Heart right ventricle (tissue), 16 donors: ENCODE results near the gene KIAA1191. TPM values are rescaled to one million over a fixed set of nuclear protein-coding genes. Genes with fewer than 3 reads are reported as not detected.
A peak's percentile ranks its signal among the peaks of the same experiment; 100 is the strongest.
"Not testable (repeated sequence)": the region's sequence is repeated elsewhere in the genome, so short reads cannot be mapped to it uniquely, and the experiment has no call there.

Source experiments
- ATAC-seq, 8 donors: fragments of 200-7000 bp; cut with Tn5 transposase; one replicate each; pipeline ENCODE4 v1.9.1; 2020; ENCODE audit warnings: mild to moderate bottlenecking in 8 of 8, moderate library complexity in 8 of 8, moderate number of reproducible peaks in 1 of 8
- DNase-seq, 2 donors: peaks; one replicate each; pipeline ENCODE4 v3.0.0-alpha.2; 2020
- H3K27ac ChIP-seq, 10 donors: fragments of 200-600 bp; sonication (generic) in 2 of 10; one replicate each; pipeline versions ENCODE4 v1.5.0 to v1.8.0; 2020 to 2022; ENCODE audit warnings: mild to moderate bottlenecking in 3 of 10
- H3K27me3 ChIP-seq, 7 donors: fragments of 200-600 bp; one replicate each; pipeline ENCODE4 v1.8.0; 2021 to 2022; ENCODE audit warnings: mild to moderate bottlenecking in 2 of 7
- H3K36me3 ChIP-seq, 9 donors: fragments of 200-600 bp; sonication (generic) in 1 of 9; one replicate each; pipeline versions ENCODE4 v1.5.0 to v1.8.0; 2020 to 2022; ENCODE audit warnings: mild to moderate bottlenecking in 2 of 9
- H3K4me1 ChIP-seq, 9 donors: fragments of 200-600 bp; sonication (generic) in 1 of 9; one replicate each; pipeline versions ENCODE4 v1.5.0 to v1.8.0; 2020 to 2022; ENCODE audit warnings: mild to moderate bottlenecking in 4 of 9
- H3K4me3 ChIP-seq, 10 donors: fragments of 200-600 bp; sonication (generic) in 2 of 10; one replicate each; pipeline versions ENCODE4 v1.5.0 to v1.8.0; 2020 to 2022; ENCODE audit warnings: mild to moderate bottlenecking in 7 of 10, moderate library complexity in 2 of 10
- H3K9me3 ChIP-seq, 11 donors: fragments of 200-600 bp in 10 of 11; sonication (generic) in 2 of 11; one replicate each; pipeline versions ENCODE4 v1.5.0 to v1.8.0; 2013 to 2022; ENCODE audit warnings: mild to moderate bottlenecking in 2 of 11, control low read depth in 1 of 11, moderate library complexity in 1 of 11
- WGBS, 2 donors: extraction: QIAGEN DNeasy Blood & Tissue Kit; methylation state at CpG; one replicate each; pipeline ENCODE4 v1.1.7; 2013; ENCODE audit warnings: inconsistent platforms in 1 of 2; 5-methylcytosine and 5-hydroxymethylcytosine counted together
- intact Hi-C, 10 donors: fragments of 100-400 bp; cut with DNase I; formaldehyde crosslinking; loops; one replicate each; pipeline versions ENCODE4 v1.11.1 to v1.14.2; 2022
- polyA plus RNA-seq, 2 donors: library from polyadenylated mRNA; stranded (reverse); fragments of 200-250 nt; gene quantifications; one replicate each; pipeline ENCODE4 v1.2.3, GENCODE V29; 2013
- total RNA-seq, 10 donors: library from RNA; stranded (reverse); fragmentation: NEBNext Ultra II Directional in 3 of 10; extraction: Animal tissue kit (Norgen Biotek cat#: 25700) in 3 of 10; gene quantifications; one replicate each; pipeline versions ENCODE4 v1.2.1 to v1.2.4, GENCODE V29; 2021 to 2023
- TF ChIP-seq, protein P1 (sequence below), 9 donors: fragments of 200-600 bp; sonication (generic) in 2 of 9; IDR thresholded peaks; one replicate each; pipeline versions ENCODE4 v1.5.0 to v1.8.0; 2021 to 2022; ENCODE audit warnings: antibody characterized with exemption in 9 of 9, mild to moderate bottlenecking in 5 of 9, moderate library complexity in 1 of 9
- donor health status: Arrhythmogenic right ventricular cardiomyopathy.
- donor health status: ischemic (EF 13 %, LVEDD 7.1; RV severe dilation, severe dysfunction).
- donor health status: healthy with polysubstance abuse.
- donor health status: DM: no; HTN: yes; CAD: no.
- donor health status: DM: no; HTN: no; CAD: no.
- donor health status: ischemic (EF 25% LVEDD 6.9; RV normal size, moderate dysfunction).
- donor health status: ischemic (EF 25% LVEDD 5.7; RV mildly dilated, moderate dysfunction).
- donor health status: healthy.
- donor health status: DM: yes; HTN: yes; CAD: no.
- donor health status: Ischemic cardiomyopathy.
- donor health status: ischemic (EF 35%, LVEDD 5.7; RV mildly dilated, moderate dysfunction).
- donor health status: nonischemic (EF 11% LVEDD 7.7; RV severe dilation, severe dysfunction).
- donor health status: DM: yes; HTN: yes; CAD: no.
- donor health status: PGD.
- donor health status: ischemic (EF 29% LVEDD 5.4; RV normal size, mild dysfunction).
- donor health status: nonischemic (EF 23%, LVEDD 6.1; RV moderate dilation, normal function).

KIAA1191 gene
- total and polyA plus RNA-seq, 12 donors, result 38.8 to 121 (median 89.1) TPM

DNA sequence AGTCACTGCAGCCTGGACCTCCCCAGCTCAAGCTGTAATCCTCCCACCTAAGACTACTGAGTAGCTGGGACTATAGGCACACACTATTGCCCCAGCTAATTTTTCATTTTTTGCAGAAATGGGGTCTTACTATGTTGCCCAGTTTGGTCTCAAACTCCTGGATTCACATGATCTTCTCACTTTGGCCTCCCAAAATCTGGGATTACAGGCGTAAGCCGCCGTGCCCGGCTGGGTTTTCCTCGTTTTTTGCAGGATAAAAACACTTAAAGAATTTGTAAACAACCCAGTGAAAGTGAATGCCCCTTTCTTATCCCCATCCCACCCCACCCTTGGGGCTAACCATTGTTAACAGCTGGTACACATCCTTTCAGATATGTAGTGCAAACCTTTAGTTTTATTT is 47.0 kb upstream of the KIAA1191 start:
- peak overlapping the region in 7 of 10 donors; percentile 43 to 79 (median 57) for H3K27ac ChIP-seq
- DNase-seq, result no peak
- no peak overlapping the region for H3K4me3 ChIP-seq
- intact Hi-C loops, result no loop called here
- no peaks in the 10 kb centered on the region for H3K9me3 ChIP-seq
- peaks cover 10 to 49% (median 44%) of the 10 kb centered on the region in 9 donors for H3K4me1 ChIP-seq
- TF ChIP-seq, protein P1, sequence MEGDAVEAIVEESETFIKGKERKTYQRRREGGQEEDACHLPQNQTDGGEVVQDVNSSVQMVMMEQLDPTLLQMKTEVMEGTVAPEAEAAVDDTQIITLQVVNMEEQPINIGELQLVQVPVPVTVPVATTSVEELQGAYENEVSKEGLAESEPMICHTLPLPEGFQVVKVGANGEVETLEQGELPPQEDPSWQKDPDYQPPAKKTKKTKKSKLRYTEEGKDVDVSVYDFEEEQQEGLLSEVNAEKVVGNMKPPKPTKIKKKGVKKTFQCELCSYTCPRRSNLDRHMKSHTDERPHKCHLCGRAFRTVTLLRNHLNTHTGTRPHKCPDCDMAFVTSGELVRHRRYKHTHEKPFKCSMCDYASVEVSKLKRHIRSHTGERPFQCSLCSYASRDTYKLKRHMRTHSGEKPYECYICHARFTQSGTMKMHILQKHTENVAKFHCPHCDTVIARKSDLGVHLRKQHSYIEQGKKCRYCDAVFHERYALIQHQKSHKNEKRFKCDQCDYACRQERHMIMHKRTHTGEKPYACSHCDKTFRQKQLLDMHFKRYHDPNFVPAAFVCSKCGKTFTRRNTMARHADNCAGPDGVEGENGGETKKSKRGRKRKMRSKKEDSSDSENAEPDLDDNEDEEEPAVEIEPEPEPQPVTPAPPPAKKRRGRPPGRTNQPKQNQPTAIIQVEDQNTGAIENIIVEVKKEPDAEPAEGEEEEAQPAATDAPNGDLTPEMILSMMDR (IDR thresholded peaks at IDR 0.05), result no peak
- no peaks in the 10 kb centered on the region for H3K27me3 ChIP-seq
- H3K36me3 ChIP-seq, result peaks cover 0 to 83% (median 28%) of the 10 kb centered on the region in 9 donors
- WGBS, 2 donors, result 89 to 97% methylated on average over 5 of the region's 5 CpGs
- no peak for ATAC-seq

DNA sequence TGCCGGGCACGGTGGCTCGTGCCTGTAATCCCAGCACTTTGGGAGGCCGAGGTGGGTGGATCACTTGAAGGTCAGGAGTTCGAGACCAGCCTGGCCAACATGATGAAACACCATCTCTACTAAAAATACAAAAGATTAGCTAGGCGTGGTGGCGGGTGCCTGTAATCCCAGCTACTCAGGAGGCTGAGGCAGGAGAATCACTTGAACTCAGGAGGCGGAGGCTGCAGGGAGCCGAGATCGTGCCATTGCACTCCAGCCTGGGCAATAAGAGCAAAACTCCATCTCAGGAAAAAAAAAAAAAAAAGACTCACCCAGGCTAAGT is 46.6 kb upstream of the KIAA1191 start:
- DNase-seq, H3K4me3 ChIP-seq, H3K9me3 ChIP-seq, H3K27me3 ChIP-seq, intact Hi-C loops, ATAC-seq: not testable (repeated sequence)
- Histone ChIP-seq H3K4me1 (peaks cover 6 to 48% (median 41%) of the 10 kb centered on the region in 9 donors), H3K36me3 (peaks cover 0 to 86% (median 28%) of the 10 kb centered on the region in 9 donors), H3K27ac (peak overlapping the region in 7 of 10 donors; percentile 43 to 79 (median 57))
- 76 to 86% methylated on average over 10 of the region's 10 CpGs for WGBS, 2 donors

DNA sequence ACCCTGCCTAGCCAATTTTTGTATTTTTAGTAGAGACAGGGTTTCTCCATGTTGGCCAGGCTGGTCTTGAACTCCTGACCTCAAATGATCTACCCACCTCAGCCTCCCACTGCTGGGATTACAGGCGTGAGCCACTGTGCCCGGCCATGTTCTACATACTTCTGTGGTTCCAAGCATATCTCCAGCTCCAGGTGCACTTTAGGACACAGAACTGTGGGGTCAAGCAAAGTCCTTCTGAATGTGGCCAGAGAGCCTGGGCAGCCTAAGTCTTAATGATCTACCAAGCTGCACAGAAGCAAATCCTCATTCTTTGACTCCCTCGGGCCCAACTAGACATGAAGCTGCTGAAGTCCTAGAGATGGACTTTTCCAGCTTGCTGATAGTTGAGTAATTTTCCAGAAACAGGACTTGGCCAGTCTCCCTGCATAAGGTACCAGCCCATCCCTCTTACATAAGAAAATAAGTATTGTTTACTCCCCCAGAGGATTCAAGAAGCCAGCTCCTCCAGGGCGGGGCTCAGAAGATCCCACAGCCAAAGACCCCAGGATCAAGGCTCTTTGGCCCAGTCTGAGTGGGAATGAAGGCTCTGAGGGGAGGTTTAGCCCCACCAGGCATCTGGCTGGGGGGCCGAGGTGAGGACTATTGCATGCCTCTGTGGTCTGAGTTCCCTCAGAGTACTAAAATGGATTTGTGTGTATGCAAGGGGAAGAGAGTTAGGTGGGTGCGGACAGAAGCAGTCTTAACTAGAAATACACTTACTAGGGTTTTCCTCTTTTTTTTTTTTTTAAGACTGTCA is 46.1 kb upstream of the KIAA1191 start:
- H3K36me3 ChIP-seq, result peaks cover 0 to 86% (median 28%) of the 10 kb centered on the region in 9 donors
- WGBS, 2 donors, result 57 to 74% methylated on average over 6 of the region's 6 CpGs
- ATAC-seq (peak in 7 of 8 donors; percentile 49 to 70 (median 52)), DNase-seq (peak in 1 of 2 donors; percentile 29)
- intact Hi-C loops, result no loop called here
- H3K4me3 ChIP-seq, result no peak overlapping the region
- TF ChIP-seq, protein P1 (IDR thresholded peaks at IDR 0.05), result no peak
- no peaks in the 10 kb centered on the region for H3K27me3 ChIP-seq
- peak overlapping the region in 8 of 10 donors; percentile 14 to 79 (median 58) for H3K27ac ChIP-seq
- H3K4me1 ChIP-seq, result peaks cover under 1 to 48% (median 39%) of the 10 kb centered on the region in 9 donors
- H3K9me3 ChIP-seq, result no peaks in the 10 kb centered on the region

DNA sequence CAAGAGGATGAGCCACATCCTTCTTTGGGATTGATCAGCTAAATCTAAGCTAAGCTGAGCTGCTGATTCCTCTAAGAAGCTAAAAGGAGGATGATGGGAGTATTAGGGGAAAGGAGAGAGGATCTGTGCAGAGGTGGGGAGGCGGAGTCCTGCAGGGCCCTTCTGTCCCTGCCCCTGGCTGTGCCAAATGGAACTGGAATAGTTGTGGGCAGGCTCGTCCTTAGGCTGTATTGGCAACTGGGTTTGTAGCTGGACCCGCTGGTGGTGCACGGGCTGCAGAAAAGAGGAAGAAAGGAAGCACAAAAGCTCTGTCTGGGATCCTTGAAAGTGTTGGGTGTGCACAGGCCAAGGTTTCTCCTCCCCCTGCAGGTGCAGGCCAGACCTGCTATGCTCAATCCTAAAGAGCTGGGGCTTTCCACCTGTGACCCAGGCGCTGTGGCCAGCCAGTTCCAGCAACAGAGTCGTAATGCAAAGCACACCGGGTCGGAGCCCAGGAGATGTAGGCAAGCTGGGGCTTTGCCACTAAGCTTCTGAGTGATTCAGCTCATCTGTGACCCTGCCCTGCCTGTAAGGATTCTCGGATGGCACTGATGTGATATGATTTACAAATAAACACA is 45.0 kb upstream of the KIAA1191 start:
- H3K9me3 ChIP-seq, result no peaks in the 10 kb centered on the region
- no peaks in the 10 kb centered on the region for H3K27me3 ChIP-seq
- no peak for ATAC-seq
- TF ChIP-seq, protein P1 (IDR thresholded peaks at IDR 0.05), result no peak
- peaks cover 0 to 50% (median 39%) of the 10 kb centered on the region in 9 donors for H3K4me1 ChIP-seq
- no peak for DNase-seq
- no peak overlapping the region for H3K4me3 ChIP-seq
- intact Hi-C loops, result no loop called here
- peak overlapping the region in 1 of 10 donors; percentile 61 for H3K27ac ChIP-seq
- 91 to 92% methylated on average over 9 of the region's 9 CpGs for WGBS, 2 donors
- H3K36me3 ChIP-seq, result peaks cover 0 to 83% (median 28%) of the 10 kb centered on the region in 9 donors
